Jurkat, Clone E6-1 (cell line): Measurements from ENCODE around the gene WNT7B.

Source experiments
- DNase-seq: peaks from one replicate; pipeline ENCODE4 v3.0.0-alpha.2; 2011; ENCODE audit warnings: low read depth, low spot score
- H3K4me3 ChIP-seq: 2 replicates; pipeline ENCODE4 v1.5.1; 2011; ENCODE audit warnings: mild to moderate bottlenecking, low read length, control low read depth, moderate library complexity

The WNT7B gene

DNA sequence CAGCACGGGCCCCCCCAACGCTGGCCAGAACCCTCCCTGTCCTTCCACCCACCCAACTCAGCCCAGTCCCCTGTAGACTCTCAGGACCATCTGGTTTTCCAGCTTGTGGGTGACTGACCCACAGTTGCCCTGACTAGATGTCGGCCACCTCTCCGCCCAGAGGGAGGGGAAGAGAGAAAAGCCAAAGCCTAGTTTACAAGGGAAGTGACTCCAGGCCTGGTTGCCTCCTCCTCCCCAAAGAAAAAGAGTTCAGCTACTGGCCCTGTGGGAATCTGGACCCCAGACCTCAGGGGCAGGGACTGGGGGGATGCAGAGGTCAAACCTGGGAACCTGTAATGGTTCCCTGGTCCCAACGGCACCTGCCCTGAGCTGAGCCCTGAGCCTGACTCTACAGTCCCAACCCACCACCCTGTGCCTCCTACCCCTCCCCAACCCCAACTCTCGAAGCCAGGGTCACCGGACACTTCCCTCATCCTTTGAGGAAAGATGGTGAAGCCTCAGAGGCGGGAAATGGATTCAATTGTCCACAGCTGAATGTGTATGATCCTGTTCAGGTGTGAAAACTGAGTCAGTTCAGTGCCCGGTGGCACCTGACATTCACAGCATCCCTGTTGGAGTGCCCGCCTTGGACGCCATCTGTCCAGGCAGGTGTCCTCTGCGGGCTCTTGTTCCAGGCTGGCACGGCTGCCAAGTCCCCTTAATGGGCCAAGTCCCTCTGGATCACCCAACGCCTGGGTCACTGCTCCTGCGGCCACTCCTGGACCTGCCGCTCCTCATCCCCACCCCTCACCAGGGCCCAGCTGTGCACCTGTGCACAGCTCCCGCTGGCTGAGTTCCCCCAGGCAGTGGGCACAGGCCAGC is 21.0 kb upstream of the WNT7B start:
- H3K4me3 ChIP-seq: no peak overlapping the region
- no peak for DNase-seq

GRCh38 chr22:45997077-45997776 is 20.3 kb upstream of the WNT7B start:
- no peak overlapping the region for H3K4me3 ChIP-seq

DNA sequence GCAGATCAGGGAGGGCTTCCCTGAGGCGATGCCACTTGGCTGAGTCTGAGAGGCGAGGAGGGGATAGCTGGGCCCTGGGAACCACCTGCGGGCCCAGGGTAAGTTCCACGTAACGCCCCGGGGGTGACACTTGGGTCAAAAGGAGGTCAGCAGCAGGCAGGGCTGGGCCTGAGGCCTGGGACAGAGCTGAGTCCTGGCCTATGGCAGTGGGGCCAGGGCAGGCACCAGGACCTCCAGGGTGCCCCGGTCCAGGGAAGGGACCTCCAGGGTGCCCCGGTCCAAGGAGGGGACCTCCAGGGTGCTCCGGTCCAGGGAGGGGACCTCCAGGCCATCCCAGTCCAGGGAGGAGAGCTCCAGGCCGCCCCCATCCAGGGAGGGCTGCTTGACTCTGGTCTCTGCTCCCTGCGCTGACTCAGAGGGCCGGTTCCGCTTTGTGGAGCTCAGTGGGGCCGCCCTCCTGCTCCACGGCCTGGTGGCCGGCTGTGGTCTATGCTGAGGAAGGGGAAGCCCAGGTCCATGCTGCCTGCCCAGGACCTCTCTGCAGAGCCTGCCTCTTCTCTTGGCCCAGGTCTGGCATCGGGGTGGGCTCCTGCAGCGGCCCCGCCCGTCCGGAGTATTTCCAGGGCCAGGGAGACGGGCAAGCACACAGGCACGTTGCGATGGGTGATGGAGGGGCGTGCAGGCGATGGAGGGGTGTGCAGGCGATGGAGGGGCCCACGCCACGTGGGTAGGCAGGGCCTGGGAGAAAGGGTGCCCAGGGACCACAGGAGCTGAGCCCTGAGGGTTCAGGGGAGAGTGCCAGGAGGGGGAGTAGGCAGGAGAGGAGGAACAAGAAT is 19.5 kb upstream of the WNT7B start:
- DNase-seq: no peak
- no peak overlapping the region for H3K4me3 ChIP-seq

More at GRCh38 chr22:45997077-45997776, 20.3 kb upstream of the WNT7B start:
- no peak for DNase-seq

DNA sequence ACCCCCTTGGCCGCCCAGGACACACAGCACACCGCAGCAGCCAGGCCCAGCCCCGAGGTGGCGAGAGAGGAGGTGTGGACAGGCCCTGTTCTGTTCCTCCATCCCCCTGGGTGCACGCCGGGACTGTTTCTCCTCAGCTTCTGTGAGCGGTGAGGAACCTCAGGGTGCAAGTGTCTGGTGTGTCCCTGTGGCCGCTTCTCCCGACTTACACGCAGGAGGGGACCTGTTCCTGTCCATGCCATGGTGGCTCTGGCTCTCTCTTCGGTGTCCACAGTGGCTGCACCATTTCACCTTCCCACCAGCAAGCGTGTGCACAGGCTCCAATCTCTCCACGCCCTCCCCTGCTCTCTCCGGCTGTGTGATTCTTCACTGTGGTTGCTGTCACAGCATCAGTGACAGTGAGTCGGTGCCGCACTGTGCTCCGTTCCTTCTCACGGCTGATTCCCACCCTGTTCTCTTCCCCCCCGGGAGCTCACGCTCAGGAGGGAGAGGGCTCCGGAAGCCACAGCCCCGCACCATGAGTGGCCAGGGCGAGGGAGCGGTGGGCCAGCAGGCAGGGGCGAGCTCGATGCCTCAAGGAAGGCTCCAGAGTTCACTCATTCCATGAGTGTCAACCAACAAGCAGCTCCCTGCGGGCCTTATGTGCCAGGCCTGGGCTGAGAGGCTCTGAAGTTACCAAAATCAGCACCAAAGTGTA is 18.6 kb upstream of the WNT7B start:
- H3K4me3 ChIP-seq: no peak overlapping the region
- DNase-seq: no peak

- H3K4me3 ChIP-seq: no peak overlapping the region
- no peak for DNase-seq
Observed at GRCh38 chr22:45994491-45995404, 17.8 kb upstream of the WNT7B start.

DNA sequence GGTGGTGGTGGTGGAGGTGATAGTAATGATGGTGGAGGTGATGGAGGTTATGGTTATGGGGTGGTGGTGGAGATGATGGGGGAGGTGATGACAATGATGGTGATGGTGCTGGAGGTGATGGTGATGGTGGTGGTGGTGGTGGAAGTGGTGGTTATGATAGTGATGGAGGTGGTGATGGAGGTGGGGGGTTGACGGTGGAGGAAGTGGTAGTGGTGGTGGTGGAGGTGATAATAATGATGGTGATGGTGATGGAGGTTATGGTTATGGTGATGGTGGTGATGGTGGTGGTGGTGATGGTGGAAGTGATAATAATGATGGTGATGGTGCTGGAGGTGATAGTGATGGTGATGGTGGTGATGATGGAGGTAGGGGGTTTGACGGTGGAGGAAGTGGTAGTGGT is 16.9 kb upstream of the WNT7B start:
- no peak overlapping the region for H3K4me3 ChIP-seq
- DNase-seq: no peak

GRCh38 chr22:45993143-45993692 is 16.3 kb upstream of the WNT7B start:
- no peak for DNase-seq
- H3K4me3 ChIP-seq: no peak overlapping the region

- no peak for DNase-seq
- H3K4me3 ChIP-seq: no peak overlapping the region
Observed at GRCh38 chr22:45992737-45993136, 15.8 kb upstream of the WNT7B start.

DNA sequence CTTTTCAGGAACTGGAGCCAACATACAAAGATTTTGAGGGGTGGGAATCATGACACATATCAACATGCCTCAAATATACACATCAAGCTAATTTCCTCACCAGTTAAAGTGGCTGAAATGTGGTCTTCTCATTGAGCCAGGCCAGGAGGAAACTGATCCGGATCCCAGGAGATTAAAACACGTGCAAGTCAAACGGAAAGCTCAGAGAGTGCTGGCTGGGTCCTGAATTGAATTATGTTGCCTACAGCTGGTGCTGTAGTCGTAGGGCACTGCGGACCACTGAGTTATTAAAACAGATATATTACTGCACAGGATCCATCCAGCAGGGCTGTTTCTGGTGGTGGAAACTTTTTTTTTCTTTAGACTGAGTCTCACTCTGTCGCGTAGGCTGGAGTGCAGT is 14.1 kb upstream of the WNT7B start:
- no peak for DNase-seq
- no peak overlapping the region for H3K4me3 ChIP-seq

DNA sequence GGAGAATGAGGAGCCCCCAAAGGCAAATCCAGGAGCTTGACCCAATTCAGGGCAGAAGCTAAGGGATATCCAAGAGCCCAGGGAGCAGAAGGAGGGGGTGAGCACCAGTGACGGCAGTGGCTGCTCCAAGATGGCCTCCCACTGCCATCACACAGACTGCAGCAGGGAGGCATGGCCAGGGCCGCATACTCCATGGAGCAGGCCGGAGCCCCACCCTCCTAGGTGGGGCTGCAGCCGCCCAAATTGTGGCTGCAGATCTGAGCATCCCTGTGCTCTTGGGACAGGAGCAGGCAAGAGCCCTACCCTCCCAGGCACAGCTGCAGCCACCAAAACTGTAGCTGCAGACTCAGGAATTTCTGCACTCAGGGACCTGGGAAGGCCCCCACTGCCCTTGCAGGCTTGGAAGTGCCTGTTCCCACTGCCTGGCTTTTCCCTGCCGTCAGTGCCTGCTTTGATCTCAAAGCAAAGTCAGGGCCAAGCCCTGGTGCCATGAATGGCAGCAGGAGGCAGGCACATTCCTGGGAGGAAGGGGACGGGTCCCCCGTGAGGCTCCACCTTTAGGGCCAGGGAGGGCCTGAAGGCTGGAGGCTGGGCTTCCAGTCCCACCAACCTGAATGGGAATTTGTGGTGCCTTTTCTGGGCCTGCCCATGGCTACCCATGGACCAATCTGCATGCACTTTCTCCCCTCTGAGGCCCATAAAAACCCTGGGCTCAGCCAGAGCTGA is 10.3 kb upstream of the WNT7B start:
- no peak for DNase-seq
- H3K4me3 ChIP-seq: no peak overlapping the region

GRCh38 chr22:45984316-45984916 is 7.5 kb upstream of the WNT7B start:
- no peak for DNase-seq
- H3K4me3 ChIP-seq: no peak overlapping the region

GRCh38 chr22:45983797-45984196 is 6.8 kb upstream of the WNT7B start:
- DNase-seq: no peak
- H3K4me3 ChIP-seq: no peak overlapping the region

DNA sequence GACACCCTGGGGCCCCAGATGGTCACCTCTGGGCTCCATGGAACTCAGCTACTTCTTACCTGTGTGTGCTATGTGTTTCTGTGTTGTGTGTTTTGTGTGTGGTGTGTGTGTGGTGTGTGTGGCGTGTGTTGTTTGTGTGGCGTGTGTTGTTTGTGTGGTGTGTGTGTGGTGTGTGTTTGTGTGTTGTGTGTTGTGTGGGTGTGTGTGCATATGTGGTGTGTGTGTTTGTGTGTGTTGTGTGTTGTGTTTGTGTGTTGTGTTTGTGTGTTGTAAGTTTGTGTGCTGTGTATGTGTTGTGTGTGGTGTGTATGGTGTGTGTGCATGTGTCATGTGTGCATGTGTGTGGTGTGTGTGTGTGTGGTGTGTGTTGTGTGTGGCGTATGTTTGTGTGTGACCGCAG is 3.8 kb upstream of the WNT7B start:
- no peak for DNase-seq
- no peak overlapping the region for H3K4me3 ChIP-seq

DNA sequence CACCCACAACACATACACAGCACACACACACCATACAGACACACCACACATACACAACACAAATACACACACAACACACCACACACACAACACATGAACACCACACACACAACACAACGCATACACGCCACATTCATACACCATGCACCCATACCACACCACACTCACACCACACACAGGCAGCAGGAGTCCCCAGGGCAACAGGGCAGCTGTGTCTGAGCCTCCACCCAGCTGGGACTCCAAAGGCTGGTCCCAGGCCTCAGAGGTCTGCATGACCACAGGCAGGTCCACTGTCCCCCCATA is 3.3 kb upstream of the WNT7B start:
- DNase-seq: no peak
- H3K4me3 ChIP-seq: no peak overlapping the region

DNA sequence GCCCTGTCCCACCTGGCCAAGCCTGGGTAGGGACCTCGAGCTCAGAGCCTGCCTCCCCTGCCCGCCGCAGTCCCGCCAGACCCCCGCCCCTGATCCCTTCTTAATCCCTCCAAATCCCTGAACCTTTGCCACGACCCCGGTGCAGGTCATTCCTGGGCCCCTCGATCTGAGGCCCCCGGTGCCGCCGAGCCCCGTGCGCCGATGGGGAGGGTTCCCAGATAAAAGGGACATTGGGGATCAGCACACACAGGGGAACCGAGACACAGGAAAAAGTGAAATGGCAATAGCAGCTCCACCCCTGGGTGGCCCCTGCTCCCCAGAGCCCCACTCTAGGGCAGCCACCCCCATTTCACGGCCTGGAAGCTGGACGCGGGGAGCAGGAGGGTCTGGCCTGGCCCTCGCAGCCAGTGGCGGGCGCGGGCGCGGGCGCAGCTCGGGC is 1.3 kb upstream of the WNT7B start:
- DNase-seq: no peak
- peak overlapping the region; percentile 13; the same call in 1 of the 2 replicates for H3K4me3 ChIP-seq

DNA sequence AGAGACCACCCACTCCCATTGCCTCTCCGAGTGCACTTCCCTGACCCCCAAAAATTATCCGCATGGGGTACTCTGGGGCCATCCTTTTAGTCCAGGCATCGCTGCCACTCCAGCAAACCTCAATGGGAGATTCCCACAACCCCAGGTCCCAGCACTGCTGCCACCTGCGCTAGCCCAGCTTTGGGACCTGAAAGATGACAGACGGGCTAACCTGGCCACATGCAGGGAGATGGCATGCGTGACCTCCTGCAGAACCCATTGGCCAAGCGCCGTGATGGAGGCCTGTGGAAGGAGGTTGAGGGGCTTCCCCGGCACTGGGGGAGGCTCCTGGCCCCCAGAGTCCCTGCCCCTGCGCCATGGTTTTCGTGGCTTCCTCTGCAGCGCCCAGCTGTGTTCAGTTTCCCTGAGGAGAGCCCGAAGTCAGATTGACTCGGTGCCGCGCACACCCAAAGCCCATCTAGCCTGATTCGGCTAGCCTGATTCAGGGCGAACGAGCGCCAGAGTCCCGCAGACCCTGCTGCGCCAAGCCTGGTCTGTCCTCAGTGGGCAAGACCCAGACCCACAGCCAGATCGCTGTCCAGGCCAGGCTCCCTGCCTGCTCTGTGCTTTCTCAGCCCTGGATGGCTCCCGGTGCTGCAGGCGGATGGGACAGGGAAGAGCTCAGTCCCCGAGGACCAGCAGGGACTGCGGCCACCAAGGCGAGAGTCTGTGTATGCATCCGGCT is 751 bp upstream of the WNT7B start:
- no peak for DNase-seq
- H3K4me3 ChIP-seq: no peak overlapping the region
